Measurements from ENCODE around the gene FNDC11. TPM values are rescaled to one million over a fixed set of nuclear protein-coding genes. Genes with fewer than 3 reads are reported as not detected.
"Not testable (repeated sequence)": the region's sequence is repeated elsewhere in the genome, so short reads cannot be mapped to it uniquely, and the experiment has no call there.

Gene FNDC11
- total RNA-seq, 4 donors from 2014 or later, result 0.12 to 0.39 TPM; not detected in 2

- H3K4me3 ChIP-seq (ENCODE audit: low read depth, poor library complexity, severe bottlenecking), result no peak overlapping the region
- intact Hi-C loops (cut with DNase I; ENCODE audit: low total_unique reads), result no loop called here
- TF ChIP-seq POLR2A (IDR thresholded peaks at IDR 0.05) (no peak), CTCF (IDR thresholded peaks at IDR 0.05) (no peak)
- DNase-seq (ENCODE audit: low spot score in 2 of 2), result no peak
- WGBS, 2 donors, result 85 to 86% methylated on average over 33 of the region's 33 CpGs
Measured at GRCh38 chr20:63508072-63508768, 45.7 kb upstream of the FNDC11 start.

- intact Hi-C loops (cut with DNase I; ENCODE audit: low total_unique reads), result no loop called here
- no peak for TF ChIP-seq POLR2A (IDR thresholded peaks at IDR 0.05)
- no peak for TF ChIP-seq CTCF (IDR thresholded peaks at IDR 0.05)
- 84 to 87% methylated on average over 9 of the region's 9 CpGs for WGBS, 2 donors
- H3K4me3 ChIP-seq (ENCODE audit: low read depth, poor library complexity, severe bottlenecking), result no peak overlapping the region
- DNase-seq (ENCODE audit: low spot score in 2 of 2), result no peak
Measured at GRCh38 chr20:63509088-63509564, 44.8 kb upstream of the FNDC11 start.

GRCh38 chr20:63513207-63513606, 40.8 kb upstream of the FNDC11 start:
- no peak overlapping the region for H3K4me3 ChIP-seq (ENCODE audit: low read depth, poor library complexity, severe bottlenecking)
- TF ChIP-seq POLR2A (IDR thresholded peaks at IDR 0.05), result no peak
- TF ChIP-seq CTCF (IDR thresholded peaks at IDR 0.05), result no peak
- intact Hi-C loops (cut with DNase I; ENCODE audit: low total_unique reads), result no loop called here
- WGBS, 2 donors, result 74 to 91% methylated on average over 3 of the region's 3 CpGs
- DNase-seq (ENCODE audit: low spot score in 2 of 2), result no peak

DNA sequence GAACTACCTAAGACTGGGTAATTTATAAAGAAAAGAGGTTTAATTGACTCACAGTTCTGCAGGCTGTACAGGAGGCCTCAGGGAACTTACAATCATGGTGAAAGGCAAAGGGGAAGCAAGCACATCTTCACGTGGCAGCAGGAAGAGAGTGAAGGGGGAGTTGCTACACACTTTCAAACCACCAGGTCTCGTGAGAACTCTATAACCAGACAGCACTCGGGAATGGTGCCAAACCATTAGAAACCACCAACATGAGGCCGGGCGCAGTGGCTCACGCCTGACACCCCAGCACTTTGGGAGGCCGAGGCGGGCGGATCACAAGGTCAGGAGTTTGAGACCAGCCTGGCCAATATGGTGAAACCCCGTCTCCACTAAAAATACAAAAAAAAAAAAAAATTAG, 39.4 kb upstream of the FNDC11 start:
- DNase-seq (ENCODE audit: low spot score in 2 of 2); intact Hi-C loops (cut with DNase I; ENCODE audit: low total_unique reads); H3K4me3 ChIP-seq (ENCODE audit: low read depth, poor library complexity, severe bottlenecking): not testable (repeated sequence)
- 69 to 72% methylated on average over 10 of the region's 10 CpGs for WGBS, 2 donors

GRCh38 chr20:63517376-63518309, 36.3 kb upstream of the FNDC11 start:
- TF ChIP-seq POLR2A (IDR thresholded peaks at IDR 0.05) (no peak), CTCF (IDR thresholded peaks at IDR 0.05) (no peak)
- H3K4me3 ChIP-seq (ENCODE audit: low read depth, poor library complexity, severe bottlenecking), result no peak overlapping the region
- whole genome bisulfite sequencing, 2 donors, result 89 to 95% methylated on average over 31 to 32 of the region's 32 CpGs
- intact Hi-C loops (cut with DNase I; ENCODE audit: low total_unique reads), result no loop called here
- DNase-seq (ENCODE audit: low spot score in 2 of 2), result no peak

DNA sequence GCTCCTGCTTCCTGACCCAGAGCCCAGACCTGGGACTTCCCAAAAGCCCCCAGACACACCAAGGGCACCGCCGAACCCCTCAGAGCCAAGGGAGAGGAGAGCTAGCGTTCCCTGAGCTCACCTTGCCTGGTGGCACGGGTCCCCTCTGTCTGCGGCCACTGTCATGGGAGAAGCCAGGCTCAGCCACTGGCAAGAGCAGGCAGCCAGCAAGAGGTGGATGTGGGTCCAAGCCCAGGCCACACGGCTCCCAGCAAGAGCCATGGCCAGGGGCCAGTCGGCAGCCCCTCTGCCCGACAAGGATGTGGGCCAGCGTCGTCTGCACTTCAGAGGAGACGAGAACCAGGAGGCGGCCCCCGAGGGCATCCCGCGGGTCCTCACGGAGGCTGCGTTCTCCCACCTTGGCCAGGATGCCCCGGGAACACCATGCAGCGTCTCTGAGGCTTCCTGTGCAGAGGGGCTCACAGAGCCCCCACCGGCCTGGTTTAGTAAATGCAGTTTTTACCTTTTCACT, 35.6 kb upstream of the FNDC11 start:
- 87 to 88% methylated on average over 13 to 17 of the region's 20 CpGs for WGBS, 2 donors
- intact Hi-C loops (cut with DNase I; ENCODE audit: low total_unique reads), result no loop called here
- DNase-seq (ENCODE audit: low spot score in 2 of 2), result no peak
- TF ChIP-seq CTCF (IDR thresholded peaks at IDR 0.05), result no peak
- H3K4me3 ChIP-seq (ENCODE audit: low read depth, poor library complexity, severe bottlenecking), result no peak overlapping the region
